Spleen (tissue), 7 donors: ENCODE results near the gene ZNF581.

Source experiments
- CTCF ChIP-seq, 11 experiments: fragments of 200-600 bp in 7 of 11; fragments of 450-650 bp in 4 of 11; sonication (generic) in 4 of 11; IDR thresholded peaks in 8 of 11; conservative IDR thresholded peaks in 3 of 11; 1 replicate in 7 of 11; 2 replicates in 4 of 11; pipeline versions ENCODE4 v1.4.0 to v1.8.0; 2016 to 2021; ENCODE audit warnings: antibody characterized with exemption in 11 of 11, inconsistent platforms in 4 of 11, mild to moderate bottlenecking in 1 of 11
- POLR2A ChIP-seq, 3 donors: fragments of 450-650 bp; IDR thresholded peaks; one replicate each; pipeline ENCODE4 v1.5.1; 2017; ENCODE audit warnings: antibody characterized with exemption in 3 of 3, mild to moderate bottlenecking in 1 of 3
- POLR2AphosphoS5 ChIP-seq, 3 donors: sonication (generic); formaldehyde crosslinking; IDR thresholded peaks; one replicate each; pipeline ENCODE4 v1.5.1; 2017; ENCODE audit warnings: antibody characterized with exemption in 3 of 3
- donor health status: DM: no; HTN: no; CAD: no; lungs with moderate emphysema.
- donor health status: DM: no; HTN: no; CAD: no.
- donor health status: DM: no; HTN: no; CAD: no.

GRCh38 chr19:55606817-55607216 is 36.6 kb upstream of the ZNF581 start:
- no peak for TF ChIP-seq POLR2AphosphoS5 (IDR thresholded peaks at IDR 0.05)
- no peak for TF ChIP-seq CTCF (IDR thresholded peaks at IDR 0.05 in 8 of 11, conservative IDR thresholded peaks at IDR 0.05 in 3 of 11)
- no peak for TF ChIP-seq POLR2A (IDR thresholded peaks at IDR 0.05)
